ENCODE data around the gene TMTC1. TPM values are rescaled to one million over a fixed set of nuclear protein-coding genes. Genes with fewer than 3 reads are reported as not detected.

TMTC1 gene
- total and polyA plus RNA-seq, 2 experiments from 2014 or later, result 6.8 to 14.0 TPM

DNA sequence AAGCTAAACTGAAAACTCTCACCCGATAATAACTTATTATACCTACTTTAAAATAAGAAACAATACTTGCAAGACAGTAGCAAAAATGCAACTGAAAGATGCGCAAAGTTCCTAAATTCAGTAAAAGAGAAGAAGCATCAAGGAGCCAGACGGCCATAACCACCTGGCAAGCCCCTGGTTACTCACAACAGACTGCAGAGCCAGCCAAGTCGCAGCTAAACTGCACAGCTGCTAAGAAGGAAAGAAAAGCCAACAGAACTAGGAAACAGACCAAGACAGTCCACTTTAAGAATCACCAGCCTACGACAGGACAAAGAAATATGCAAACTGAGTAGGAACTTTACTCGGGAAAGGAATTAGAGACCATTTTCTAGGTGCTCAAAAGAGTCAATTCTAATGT is 127.9 kb downstream of the TMTC1 start:
- no peaks in the 10 kb centered on the region for H4K20me1 ChIP-seq (ENCODE audit: insufficient read depth, poor library complexity, severe bottlenecking)
- H3K4me2 ChIP-seq, result no peak overlapping the region
- no peaks in the 10 kb centered on the region for H3K9me3 ChIP-seq (ENCODE audit: low read depth)
- no peaks in the 10 kb centered on the region for H3K4me1 ChIP-seq (ENCODE audit: insufficient read depth)
- H3K79me2 ChIP-seq, result no peaks in the 10 kb centered on the region
- H3K27me3 ChIP-seq, result no peaks in the 10 kb centered on the region
- H3K4me3 ChIP-seq, result no peak overlapping the region
- 89% methylated on average over 6 of the region's 6 CpGs for whole genome bisulfite sequencing (ENCODE audit: low lambda C conversion rate, missing lambda C conversion rate)
- TF ChIP-seq CTCF (IDR thresholded peaks at IDR 0.05; ENCODE audit: poor library complexity) (no peak), EZH2 (IDR thresholded peaks at IDR 0.05; ENCODE audit: borderline replicate concordance) (no peak), EZH2phosphoT487 (IDR thresholded peaks at IDR 0.05; ENCODE audit: low read depth, severe bottlenecking, unreplicated experiment) (no peak)
- DNase-seq (ENCODE audit: low spot score), result no peak
- no peak overlapping the region for H2AFZ ChIP-seq
- H3K9me2 ChIP-seq (replicated peaks; ENCODE audit: insufficient read depth), result no peaks in the 10 kb centered on the region
- no peaks in the 10 kb centered on the region for H3K36me3 ChIP-seq (replicated peaks; ENCODE audit: insufficient read depth, low read depth)
- no peak overlapping the region for H3K27ac ChIP-seq

DNA sequence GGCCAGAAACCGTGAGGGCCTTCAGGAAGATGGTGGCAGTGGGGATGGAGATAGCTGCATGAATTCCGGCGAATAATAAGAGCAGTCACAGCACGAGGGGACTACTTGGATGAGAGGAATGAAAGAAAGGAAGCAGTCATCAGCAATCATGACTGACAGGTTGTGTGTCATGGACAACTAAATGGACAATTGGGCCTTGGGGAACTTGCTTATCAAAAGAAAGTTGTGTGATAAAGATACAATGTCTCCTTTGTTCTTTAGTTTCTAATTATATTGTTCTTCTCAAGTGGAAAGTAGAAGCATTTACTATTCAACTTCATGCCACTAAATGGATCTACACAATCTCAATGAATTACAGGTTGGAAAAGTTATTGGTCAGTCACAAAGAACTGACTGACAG is 130.5 kb downstream of the TMTC1 start:
- Histone ChIP-seq H2AFZ (no peak overlapping the region), H3K4me3 (no peak overlapping the region), H3K9me2 (replicated peaks; ENCODE audit: insufficient read depth) (no peaks in the 10 kb centered on the region), H3K4me2 (no peak overlapping the region), H3K27me3 (no peaks in the 10 kb centered on the region), H3K9me3 (ENCODE audit: low read depth) (no peaks in the 10 kb centered on the region), H3K79me2 (no peaks in the 10 kb centered on the region), H3K27ac (no peak overlapping the region), H3K4me1 (ENCODE audit: insufficient read depth) (no peaks in the 10 kb centered on the region), H4K20me1 (ENCODE audit: insufficient read depth, poor library complexity, severe bottlenecking) (no peaks in the 10 kb centered on the region), H3K36me3 (replicated peaks; ENCODE audit: insufficient read depth, low read depth) (no peaks in the 10 kb centered on the region)
- TF ChIP-seq CTCF (IDR thresholded peaks at IDR 0.05; ENCODE audit: poor library complexity) (no peak), EZH2 (IDR thresholded peaks at IDR 0.05; ENCODE audit: borderline replicate concordance) (no peak), EZH2phosphoT487 (IDR thresholded peaks at IDR 0.05; ENCODE audit: low read depth, severe bottlenecking, unreplicated experiment) (no peak)
- WGBS (ENCODE audit: low lambda C conversion rate, missing lambda C conversion rate), result 92% methylated on average over 4 of the region's 4 CpGs
- DNase-seq (ENCODE audit: low spot score), result no peak

DNA sequence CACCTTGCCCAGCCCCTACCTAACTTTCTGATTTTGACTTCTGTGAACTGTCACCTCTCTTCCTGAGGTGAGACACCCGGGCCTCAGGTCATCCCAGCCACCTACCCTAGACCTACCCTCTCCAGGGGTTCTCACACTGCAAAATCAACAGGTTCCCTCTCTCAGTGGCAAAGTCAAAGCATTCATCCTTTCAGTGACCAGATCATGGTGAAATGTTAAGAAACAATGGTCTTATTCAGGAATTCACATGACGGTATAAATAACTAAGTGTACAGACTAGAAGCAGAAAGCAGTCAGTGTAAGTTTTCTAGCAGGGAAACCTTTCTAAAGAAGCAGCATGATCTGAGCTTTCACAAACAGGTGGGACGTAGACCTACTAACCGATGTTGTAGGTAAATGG is 133.4 kb downstream of the TMTC1 start:
- Histone ChIP-seq H3K27ac (no peak overlapping the region), H2AFZ (no peak overlapping the region), H3K27me3 (no peaks in the 10 kb centered on the region), H3K36me3 (replicated peaks; ENCODE audit: insufficient read depth, low read depth) (no peaks in the 10 kb centered on the region), H3K4me3 (no peak overlapping the region), H3K4me2 (no peak overlapping the region), H3K4me1 (ENCODE audit: insufficient read depth) (no peaks in the 10 kb centered on the region), H3K79me2 (no peaks in the 10 kb centered on the region), H3K9me3 (ENCODE audit: low read depth) (no peaks in the 10 kb centered on the region), H3K9me2 (replicated peaks; ENCODE audit: insufficient read depth) (no peaks in the 10 kb centered on the region), H4K20me1 (ENCODE audit: insufficient read depth, poor library complexity, severe bottlenecking) (no peaks in the 10 kb centered on the region)
- TF ChIP-seq EZH2 (IDR thresholded peaks at IDR 0.05; ENCODE audit: borderline replicate concordance), result no peak
- TF ChIP-seq EZH2phosphoT487 (IDR thresholded peaks at IDR 0.05; ENCODE audit: low read depth, severe bottlenecking, unreplicated experiment), result no peak
- TF ChIP-seq CTCF (IDR thresholded peaks at IDR 0.05; ENCODE audit: poor library complexity), result no peak
- WGBS (ENCODE audit: low lambda C conversion rate, missing lambda C conversion rate), result 93% methylated on average over 4 of the region's 4 CpGs
- no peak for DNase-seq (ENCODE audit: low spot score)

- no peak for DNase-seq (ENCODE audit: low spot score)
- no peaks in the 10 kb centered on the region for H3K9me2 ChIP-seq (replicated peaks; ENCODE audit: insufficient read depth)
- no peak overlapping the region for H3K4me3 ChIP-seq
- WGBS (ENCODE audit: low lambda C conversion rate, missing lambda C conversion rate), result 88% methylated on average over 2 of the region's 2 CpGs
- no peaks in the 10 kb centered on the region for H4K20me1 ChIP-seq (ENCODE audit: insufficient read depth, poor library complexity, severe bottlenecking)
- no peaks in the 10 kb centered on the region for H3K4me1 ChIP-seq (ENCODE audit: insufficient read depth)
- no peak for TF ChIP-seq CTCF (IDR thresholded peaks at IDR 0.05; ENCODE audit: poor library complexity)
- TF ChIP-seq EZH2phosphoT487 (IDR thresholded peaks at IDR 0.05; ENCODE audit: low read depth, severe bottlenecking, unreplicated experiment), result no peak
- no peak for TF ChIP-seq EZH2 (IDR thresholded peaks at IDR 0.05; ENCODE audit: borderline replicate concordance)
- H3K27ac ChIP-seq, result no peak overlapping the region
- H2AFZ ChIP-seq, result no peak overlapping the region
- no peak overlapping the region for H3K4me2 ChIP-seq
- no peaks in the 10 kb centered on the region for H3K36me3 ChIP-seq (replicated peaks; ENCODE audit: insufficient read depth, low read depth)
- no peaks in the 10 kb centered on the region for H3K9me3 ChIP-seq (ENCODE audit: low read depth)
- H3K27me3 ChIP-seq, result no peaks in the 10 kb centered on the region
- no peaks in the 10 kb centered on the region for H3K79me2 ChIP-seq
Observed at GRCh38 chr12:29649722-29650121, 134.0 kb downstream of the TMTC1 start.

Measured in hepatocyte (in vitro differentiated cells).